HPDE6-E6E7 (cell line): Measurements from ENCODE around the gene CLCNKA.

Experiments used
- DNase-seq: peaks from one replicate; pipeline ENCODE4 v3.0.0; 2011; ENCODE audit warnings: missing footprints; ENCODE audit errors: extremely low spot score

Gene CLCNKA

DNA sequence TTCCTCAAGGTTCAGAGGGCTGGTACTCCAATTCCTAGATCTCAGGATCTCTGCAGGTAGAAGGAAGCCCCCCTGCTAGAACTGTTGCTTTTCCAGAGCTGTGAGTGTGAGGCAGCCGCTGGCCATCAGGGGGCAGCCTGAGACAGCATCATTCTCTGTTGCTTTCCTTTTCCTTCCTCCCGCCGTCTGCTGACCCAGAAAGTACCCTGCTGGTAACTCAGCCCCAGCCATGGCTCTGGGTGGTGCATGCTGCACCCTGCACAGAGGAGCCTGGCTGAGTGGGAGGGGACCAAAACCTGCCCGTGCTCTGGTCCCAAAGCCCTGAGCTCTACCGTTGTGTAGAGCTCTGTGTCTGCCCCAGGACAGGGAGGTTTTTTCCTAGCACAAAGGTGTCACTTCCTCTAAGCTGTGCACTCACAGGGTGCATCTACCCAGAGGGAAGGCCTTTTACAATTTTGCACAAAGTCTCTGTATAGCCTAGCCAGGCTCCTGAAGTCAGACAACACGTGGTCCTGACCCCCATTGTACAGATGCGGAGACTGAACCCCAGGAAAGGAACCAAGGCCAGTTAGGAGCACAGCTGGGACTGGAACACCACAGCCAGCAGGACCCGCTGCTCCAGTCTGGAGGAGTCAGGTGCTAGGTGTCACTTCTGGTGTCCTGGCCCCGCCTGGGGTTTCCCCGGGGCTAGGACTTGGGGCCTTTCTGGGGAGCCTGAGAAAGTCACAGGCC is 57.3 kb downstream of the CLCNKA start:
- DNase-seq, result peak; percentile 61

DNA sequence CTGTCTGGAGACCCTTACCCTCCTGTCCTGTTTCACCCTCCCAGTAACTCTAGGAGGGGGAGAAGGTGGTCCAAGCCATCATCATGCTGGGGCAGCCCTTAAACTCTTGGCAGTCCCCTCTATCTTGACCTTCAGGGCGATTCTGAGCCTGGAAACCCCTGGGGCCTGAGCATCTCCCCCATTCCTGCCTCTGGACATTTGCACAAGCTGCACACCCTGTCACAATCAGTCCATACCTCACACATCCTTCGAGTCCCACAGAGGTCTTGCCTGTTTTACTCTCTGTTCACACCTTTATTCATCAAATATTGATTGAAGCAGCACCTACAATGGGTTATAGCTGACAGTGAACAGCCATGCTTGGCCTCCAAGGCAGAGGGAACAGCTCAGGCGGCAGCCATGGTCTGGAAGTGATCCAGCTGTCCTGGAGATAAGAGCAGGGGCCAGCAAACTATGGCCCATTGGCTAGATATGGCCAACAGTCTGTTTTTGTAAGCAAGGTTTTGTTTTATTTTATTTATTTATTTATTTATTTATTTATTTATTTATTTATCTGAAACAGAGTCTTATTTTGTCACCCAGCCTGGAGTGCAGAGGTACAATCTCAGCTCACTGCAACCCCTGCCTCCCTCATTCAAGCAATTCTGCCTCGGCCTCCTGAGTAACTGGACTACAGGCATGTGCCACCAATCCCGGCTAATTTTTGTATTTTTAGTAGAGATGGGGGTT is 58.8 kb downstream of the CLCNKA start:
- DNase-seq, result no peak

DNA sequence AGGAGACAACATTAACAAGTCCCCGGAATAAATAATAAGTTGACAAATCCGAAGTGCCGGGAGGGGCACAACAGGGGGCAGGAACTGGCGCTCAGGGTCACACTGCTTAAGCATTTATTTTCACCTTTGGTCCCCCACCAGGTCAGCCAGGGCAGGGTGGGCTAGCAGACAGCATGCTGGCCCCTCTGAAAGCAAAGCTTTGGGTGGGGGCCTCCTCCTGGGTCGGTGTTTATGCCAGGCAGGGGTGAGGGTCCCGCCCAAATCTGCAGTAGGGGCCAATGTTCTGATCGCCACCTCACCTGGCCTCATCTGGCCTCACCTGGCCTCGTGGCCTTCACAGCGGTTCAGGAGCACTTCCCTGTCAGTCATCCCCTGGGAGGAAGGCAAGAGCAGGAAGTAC is 59.8 kb downstream of the CLCNKA start:
- DNase-seq, result no peak

DNA sequence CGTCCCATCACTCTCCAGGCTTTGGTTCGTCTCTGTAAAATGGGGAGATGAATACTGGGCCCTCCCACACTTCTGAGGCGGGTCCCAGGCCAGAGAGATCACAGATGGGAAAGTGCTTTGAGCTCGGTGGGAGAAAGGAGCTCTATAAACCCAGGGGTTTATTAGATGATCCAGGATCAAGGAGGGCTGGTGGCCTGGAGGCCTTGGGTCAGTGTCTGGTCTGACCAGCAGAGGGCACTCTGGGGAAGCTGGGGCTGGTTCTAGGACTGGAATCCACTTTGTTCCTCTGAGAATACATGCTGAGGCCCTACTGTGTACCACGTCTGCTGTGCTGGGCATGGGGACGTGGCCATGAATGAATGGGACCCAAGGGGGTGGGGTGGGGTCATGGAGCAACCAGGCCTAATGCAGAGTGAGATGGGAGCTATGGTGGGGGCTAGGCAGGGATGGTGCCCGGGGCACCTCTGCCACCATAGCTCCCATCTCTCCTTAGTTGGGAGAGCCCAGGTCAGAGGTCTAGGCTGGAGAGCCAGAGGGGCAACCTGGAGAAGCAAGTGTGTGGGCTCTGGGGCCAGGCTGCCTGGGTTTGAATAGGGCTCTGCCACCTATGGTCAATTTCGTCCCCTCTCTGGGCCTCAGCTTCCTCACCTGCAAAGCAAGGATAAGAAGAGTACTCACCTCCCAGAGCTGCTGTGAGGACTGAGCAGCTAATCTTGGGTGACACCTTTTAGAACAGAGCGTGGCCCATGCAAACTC is 60.6 kb downstream of the CLCNKA start:
- no peak for DNase-seq

DNA sequence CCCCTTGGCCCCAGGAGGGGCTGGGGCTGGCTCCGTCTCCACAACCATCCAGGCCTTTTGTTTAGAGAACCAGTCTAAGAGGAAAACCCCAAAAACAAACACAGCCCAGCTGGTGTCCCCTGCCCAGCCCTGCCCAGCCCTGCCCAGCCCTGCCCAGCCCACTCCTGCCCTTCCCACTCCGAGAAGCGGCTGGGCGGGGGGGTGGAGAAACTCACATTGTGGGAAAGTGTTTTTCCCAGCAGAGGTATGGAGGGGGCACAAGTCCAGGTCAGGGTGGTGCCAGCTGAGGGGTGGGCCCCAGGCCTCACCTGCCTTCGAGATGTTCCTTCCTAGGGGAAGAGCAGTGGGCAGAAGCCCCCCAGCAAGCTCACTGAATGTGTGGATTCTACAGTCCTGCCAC is 61.6 kb downstream of the CLCNKA start:
- DNase-seq, result no peak
